ENCODE results near the gene NOL12.

Gene NOL12

DNA sequence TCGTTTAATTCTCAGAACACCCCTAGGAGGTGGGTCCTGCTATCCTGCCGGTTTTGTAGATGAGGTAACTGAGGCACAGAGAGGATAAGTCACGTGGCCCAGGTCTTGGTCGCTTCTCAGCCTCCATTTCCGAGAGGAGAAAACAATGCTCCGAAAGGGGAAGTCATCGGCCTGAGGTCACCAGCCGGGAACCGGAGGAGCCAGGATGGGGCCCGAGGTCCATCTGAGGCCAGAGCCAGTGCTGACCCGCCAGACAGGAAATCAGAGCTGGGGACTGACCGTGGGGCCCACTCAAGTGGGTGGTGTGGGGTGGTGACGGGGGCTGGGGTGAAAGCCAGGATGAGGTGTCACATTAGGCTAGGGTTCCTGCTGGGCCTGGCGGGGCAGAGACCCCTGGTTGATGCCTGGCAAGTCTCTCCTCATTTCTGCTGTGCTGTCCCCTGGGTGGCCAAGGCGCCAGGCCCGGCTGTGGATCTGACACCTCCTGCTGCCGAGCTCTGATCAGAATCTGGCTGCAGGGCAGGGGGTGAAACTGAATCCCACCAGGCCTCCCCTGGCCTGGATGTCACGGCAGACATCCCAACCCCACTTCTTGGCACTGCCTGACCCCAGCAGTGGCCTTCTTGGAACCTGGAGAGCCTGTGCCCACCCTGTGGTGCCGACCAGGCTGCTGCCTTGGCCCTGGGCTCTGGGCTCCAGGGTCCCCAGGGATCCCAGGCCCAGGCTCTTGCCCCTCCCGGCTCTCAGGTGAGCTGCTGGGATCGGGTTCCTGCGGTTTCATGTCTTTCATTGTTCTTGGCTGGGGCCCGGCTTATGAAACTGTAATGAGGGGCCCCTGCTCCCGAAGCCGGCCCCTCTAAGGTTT, 22.7 kb downstream of the NOL12 start:
- TF ChIP-seq, protein P1, sequence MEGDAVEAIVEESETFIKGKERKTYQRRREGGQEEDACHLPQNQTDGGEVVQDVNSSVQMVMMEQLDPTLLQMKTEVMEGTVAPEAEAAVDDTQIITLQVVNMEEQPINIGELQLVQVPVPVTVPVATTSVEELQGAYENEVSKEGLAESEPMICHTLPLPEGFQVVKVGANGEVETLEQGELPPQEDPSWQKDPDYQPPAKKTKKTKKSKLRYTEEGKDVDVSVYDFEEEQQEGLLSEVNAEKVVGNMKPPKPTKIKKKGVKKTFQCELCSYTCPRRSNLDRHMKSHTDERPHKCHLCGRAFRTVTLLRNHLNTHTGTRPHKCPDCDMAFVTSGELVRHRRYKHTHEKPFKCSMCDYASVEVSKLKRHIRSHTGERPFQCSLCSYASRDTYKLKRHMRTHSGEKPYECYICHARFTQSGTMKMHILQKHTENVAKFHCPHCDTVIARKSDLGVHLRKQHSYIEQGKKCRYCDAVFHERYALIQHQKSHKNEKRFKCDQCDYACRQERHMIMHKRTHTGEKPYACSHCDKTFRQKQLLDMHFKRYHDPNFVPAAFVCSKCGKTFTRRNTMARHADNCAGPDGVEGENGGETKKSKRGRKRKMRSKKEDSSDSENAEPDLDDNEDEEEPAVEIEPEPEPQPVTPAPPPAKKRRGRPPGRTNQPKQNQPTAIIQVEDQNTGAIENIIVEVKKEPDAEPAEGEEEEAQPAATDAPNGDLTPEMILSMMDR (IDR thresholded peaks at IDR 0.05; ENCODE audit: low read length, missing control alignments), result no peak
- no peak for DNase-seq (ENCODE audit: low read depth)
- no peak overlapping the region for H3K4me3 ChIP-seq (replicated peaks; ENCODE audit: low read depth, low read length)

DNA sequence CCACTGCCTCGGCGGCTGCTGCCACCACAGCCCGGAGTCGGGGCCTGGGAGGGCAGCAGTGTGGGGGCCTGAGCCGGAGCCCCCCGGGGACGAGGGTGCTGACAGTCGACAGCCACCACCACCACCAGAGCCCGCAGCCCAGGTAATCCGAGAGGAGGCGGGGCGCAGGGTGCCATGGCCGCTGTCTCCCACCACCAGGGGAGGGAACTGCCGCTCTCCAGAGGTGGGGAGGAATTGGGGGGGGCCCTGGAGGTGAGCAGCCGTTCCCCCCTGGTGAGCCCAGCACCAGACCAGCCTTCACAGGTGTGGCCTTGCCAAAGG, 23.3 kb downstream of the NOL12 start:
- no peak overlapping the region for H3K4me3 ChIP-seq (replicated peaks; ENCODE audit: low read depth, low read length)
- TF ChIP-seq, protein P1 (IDR thresholded peaks at IDR 0.05; ENCODE audit: low read length, missing control alignments), result no peak
- no peak for DNase-seq (ENCODE audit: low read depth)

DNA sequence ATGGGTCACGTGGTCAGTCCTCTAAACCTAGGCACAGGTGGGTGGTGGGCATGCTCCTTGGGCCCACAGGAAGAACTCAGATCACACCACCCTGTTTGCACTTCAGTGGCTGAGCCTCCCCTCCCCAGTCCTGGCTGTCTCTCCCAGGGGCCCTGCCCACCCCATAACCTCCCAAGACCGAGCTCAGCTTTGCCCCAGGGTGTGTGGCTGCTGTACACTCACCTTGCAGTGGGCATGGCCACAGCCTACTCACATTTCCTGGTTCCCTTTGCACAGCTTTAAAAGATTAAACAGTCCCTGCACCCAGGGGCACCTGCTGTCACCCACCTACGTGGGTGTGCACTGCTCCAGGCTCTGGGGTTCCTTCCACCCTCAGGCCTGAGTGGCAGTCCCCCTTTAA, 24.5 kb downstream of the NOL12 start:
- no peak for DNase-seq (ENCODE audit: low read depth)
- TF ChIP-seq, protein P1 (IDR thresholded peaks at IDR 0.05; ENCODE audit: low read length, missing control alignments), result no peak
- H3K4me3 ChIP-seq (replicated peaks; ENCODE audit: low read depth, low read length), result no peak overlapping the region

DNA sequence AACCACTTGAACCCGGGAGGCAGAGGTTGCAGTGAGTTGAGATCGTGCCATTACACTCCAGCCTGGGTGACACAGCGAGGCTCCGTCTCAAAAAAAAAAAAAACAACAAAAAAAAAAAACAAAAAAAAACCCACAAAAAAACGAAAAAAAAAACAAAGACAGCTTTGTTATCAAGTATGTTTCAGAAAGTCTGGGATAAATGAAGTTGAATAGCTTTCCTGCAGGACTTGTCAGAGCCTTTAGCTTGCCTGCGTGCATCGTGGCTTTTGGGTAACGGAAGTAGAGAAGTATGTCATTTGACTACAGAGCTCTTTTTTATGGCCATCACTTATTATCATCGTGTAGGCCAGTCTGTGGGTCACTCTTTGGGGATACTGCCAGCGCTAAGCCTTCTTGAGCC, 25.3 kb downstream of the NOL12 start:
- no peak for DNase-seq (ENCODE audit: low read depth)
- H3K4me3 ChIP-seq (replicated peaks; ENCODE audit: low read depth, low read length), result no peak overlapping the region
- TF ChIP-seq, protein P1 (IDR thresholded peaks at IDR 0.05; ENCODE audit: low read length, missing control alignments), result no peak

DNA sequence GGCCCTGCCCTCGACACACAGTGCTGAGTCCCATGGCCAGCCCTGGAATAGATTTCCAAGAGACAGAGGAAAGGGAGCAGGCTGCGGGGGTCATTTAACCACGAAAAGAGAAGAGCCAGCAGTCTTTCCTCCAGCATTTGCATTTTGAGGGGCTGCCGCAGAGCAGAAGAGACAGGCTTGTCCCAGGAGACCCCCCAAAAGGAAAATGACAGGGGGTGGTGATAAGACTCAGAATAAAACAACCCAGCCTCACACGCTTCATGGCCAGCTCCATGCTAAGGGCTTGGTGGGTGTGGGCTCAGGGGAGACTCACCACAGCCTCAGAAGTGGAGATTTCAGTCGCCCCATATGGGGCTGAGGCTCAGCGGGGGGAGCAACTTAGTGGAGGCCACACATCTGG, 27.6 kb downstream of the NOL12 start:
- DNase-seq (ENCODE audit: low read depth), result no peak
- H3K4me3 ChIP-seq (replicated peaks; ENCODE audit: low read depth, low read length), result no peak overlapping the region
- TF ChIP-seq, protein P1 (IDR thresholded peaks at IDR 0.05; ENCODE audit: low read length, missing control alignments), result no peak

DNA sequence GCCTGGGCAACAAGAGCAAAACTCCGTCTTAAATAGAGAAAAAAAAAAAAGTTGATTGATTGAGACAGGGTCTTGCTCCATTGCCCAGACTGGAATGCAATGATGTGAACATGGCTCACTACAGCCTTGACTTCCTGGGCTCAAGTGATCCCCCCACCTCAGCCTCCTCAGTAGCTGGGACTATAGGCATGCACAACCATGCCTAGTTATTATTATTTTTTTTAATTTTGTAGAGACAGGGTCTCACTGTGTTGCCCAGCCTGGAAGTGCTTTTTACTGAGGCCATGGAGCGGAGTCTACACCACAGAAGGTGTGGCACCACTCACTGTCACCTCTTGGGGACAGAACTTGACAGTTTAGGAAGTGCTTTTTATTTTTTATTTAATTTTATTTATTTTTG, 28.5 kb downstream of the NOL12 start:
- TF ChIP-seq, protein P1 (IDR thresholded peaks at IDR 0.05; ENCODE audit: low read length, missing control alignments), result no peak
- no peak for DNase-seq (ENCODE audit: low read depth)
- no peak overlapping the region for H3K4me3 ChIP-seq (replicated peaks; ENCODE audit: low read depth, low read length)

DNA sequence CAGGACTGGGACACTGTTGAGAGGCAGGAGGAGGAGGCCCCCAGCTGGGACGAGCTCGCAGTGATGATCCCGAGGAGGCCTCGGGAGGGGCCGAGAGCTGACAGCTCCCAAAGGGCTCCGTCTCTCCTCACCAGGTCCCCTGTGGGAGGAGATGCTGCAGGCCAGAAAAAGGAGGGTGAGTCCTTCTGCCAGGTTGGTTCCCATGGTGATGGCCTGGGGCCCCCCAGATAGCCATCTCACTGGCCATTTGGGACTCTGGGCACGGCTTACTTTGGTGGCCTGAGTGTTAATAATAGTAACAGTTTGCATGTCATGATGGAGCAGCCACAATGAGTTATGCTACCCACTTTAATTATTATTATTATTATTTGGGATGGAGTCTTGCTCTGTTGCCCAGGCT, 29.6 kb downstream of the NOL12 start:
- TF ChIP-seq, protein P1 (IDR thresholded peaks at IDR 0.05; ENCODE audit: low read length, missing control alignments), result no peak

More for the DNA sequence above, 29.6 kb downstream of the NOL12 start:
- H3K4me3 ChIP-seq (replicated peaks; ENCODE audit: low read depth, low read length), result no peak overlapping the region
- no peak for DNase-seq (ENCODE audit: low read depth)

All from fibroblast of pulmonary artery (primary cell).